RPMI8226 (cell line): ENCODE measurements around the gene NCBP2L.
"Not testable (repeated sequence)": the region's sequence is repeated elsewhere in the genome, so short reads cannot be mapped to it uniquely, and the experiment has no call there.

Experiments
- DNase-seq: peaks from one replicate; pipeline ENCODE4 v3.0.0-alpha.2; 2015

Gene NCBP2L

GRCh38 chrX:107753187-107753586 is 24.3 kb upstream of the NCBP2L start:
- DNase-seq, result no peak

GRCh38 chrX:107755721-107756120 is 21.8 kb upstream of the NCBP2L start:
- no peak for DNase-seq

GRCh38 chrX:107758231-107758766 is 19.2 kb upstream of the NCBP2L start:
- DNase-seq, result no peak

GRCh38 chrX:107760304-107761077 is 17.0 kb upstream of the NCBP2L start:
- no peak for DNase-seq

GRCh38 chrX:107763647-107764046 is 13.9 kb upstream of the NCBP2L start:
- no peak for DNase-seq

GRCh38 chrX:107764845-107765608 is 12.5 kb upstream of the NCBP2L start:
- no peak for DNase-seq

GRCh38 chrX:107766470-107767150 is 10.9 kb upstream of the NCBP2L start:
- no peak for DNase-seq

- DNase-seq, result no peak
Measured at GRCh38 chrX:107768051-107768450, 9.5 kb upstream of the NCBP2L start.

- no peak for DNase-seq
Measured at GRCh38 chrX:107769581-107770317, 7.8 kb upstream of the NCBP2L start.

- DNase-seq, result no peak
Measured at GRCh38 chrX:107773206-107773605, 4.3 kb upstream of the NCBP2L start.

GRCh38 chrX:107773906-107774435 is 3.6 kb upstream of the NCBP2L start:
- DNase-seq, result no peak

GRCh38 chrX:107775000-107775733 is 2.4 kb upstream of the NCBP2L start:
- DNase-seq, result no peak

GRCh38 chrX:107775734-107776511 is 1.6 kb upstream of the NCBP2L start, which contains the start of gene TSC22D3:
Gene TSC22D3, minus strand, starts transcription at chrX:107775787. Its CDS starts 368 bp downstream, at chrX:107775419.
- peak; percentile 83 for DNase-seq

GRCh38 chrX:107776649-107777535 is 641 bp upstream of the NCBP2L start:
- peak; percentile 83 for DNase-seq

GRCh38 chrX:107780525-107780924 is 3.0 kb downstream of the NCBP2L start:
- no peak for DNase-seq

- no peak for DNase-seq
Measured at GRCh38 chrX:107787827-107788226, 10.3 kb downstream of the NCBP2L start.

GRCh38 chrX:107804427-107804826 is 26.9 kb downstream of the NCBP2L start:
- DNase-seq, result peak; percentile 36

- DNase-seq, result no peak
Measured at GRCh38 chrX:107805179-107805578, 27.6 kb downstream of the NCBP2L start.

- DNase-seq, result not testable (repeated sequence)
Measured at GRCh38 chrX:107810053-107810452, 32.5 kb downstream of the NCBP2L start.
